NCI-H446 (cell line): ENCODE measurements around the gene MKRN2.
"Not testable (repeated sequence)": the region's sequence is repeated elsewhere in the genome, so short reads cannot be mapped to it uniquely, and the experiment has no call there.

Source experiments
- DNase-seq, 2 experiments: peaks; one replicate each; lab custom pipeline; 2025; lab: John Stamatoyannopoulos, UW

Gene MKRN2

DNA sequence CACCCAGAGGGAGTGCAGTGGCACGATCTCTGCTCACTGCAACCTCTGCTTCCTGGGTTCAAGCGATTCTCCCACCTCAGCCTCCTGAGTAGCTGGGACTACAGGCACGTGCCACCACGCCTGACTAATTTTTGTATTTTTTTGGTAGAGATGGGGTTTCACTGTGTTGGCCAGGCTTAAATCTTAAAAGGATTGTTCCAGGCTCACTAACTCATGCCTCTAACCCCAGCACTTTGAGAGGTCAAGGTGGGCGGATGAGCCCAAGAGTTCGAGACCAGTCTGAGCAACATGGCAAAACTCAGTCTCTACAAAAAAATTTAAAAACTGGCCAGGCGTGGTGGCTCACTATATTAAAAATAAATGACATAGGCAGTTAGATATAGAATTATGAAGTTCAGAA lies 74.0 kb downstream of the MKRN2 start:
- not testable (repeated sequence) for DNase-seq

DNA sequence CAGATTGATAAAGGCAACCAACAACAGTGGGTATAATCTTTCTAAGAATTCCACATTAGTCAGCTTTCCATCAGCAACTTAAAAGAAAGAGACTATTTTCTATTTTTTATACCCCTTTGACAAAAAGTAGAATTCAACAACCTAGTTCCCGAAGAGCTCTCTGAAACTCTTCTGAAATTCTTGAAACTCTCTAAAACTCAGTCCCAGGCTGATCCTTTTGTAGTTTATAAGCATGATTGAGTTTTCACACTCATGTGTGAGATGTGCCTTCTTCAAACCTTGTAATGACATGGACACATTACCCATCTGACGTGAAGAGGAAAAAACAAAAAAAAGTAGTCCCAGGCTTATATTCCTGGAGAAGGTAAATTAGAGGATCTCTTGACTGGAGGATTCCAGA lies 75.6 kb downstream of the MKRN2 start:
- no peak for DNase-seq

DNA sequence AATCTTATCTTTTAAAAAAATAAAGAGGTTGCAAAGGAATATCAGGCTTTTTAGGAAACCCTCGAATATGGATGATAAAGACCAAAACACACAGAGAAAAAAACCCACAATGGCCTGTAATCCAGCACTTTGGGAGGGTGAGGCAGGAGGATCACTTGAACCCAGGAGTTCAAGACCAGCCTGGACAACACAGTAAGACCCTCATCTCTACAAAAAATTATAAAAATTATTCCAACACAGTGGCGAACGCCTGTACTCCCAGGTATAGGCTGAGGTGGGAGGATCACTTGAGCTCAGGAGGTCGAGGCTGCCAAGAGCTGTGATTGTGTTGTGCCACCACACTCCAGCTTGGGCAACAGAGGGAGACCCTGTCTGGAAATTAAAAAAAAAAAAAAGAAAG lies 76.2 kb downstream of the MKRN2 start:
- no peak for DNase-seq
